Erythroblast (primary cell): ENCODE results near the gene RAD23B.

ENCODE experiments used
- GATA1 ChIP-seq: IDR thresholded peaks from 2 replicates; pipeline ENCODE4 v1.6.1; 2011; ENCODE audit warnings: low read depth, mild to moderate bottlenecking, control low read depth, low read length, moderate library complexity
- POLR2A ChIP-seq: IDR thresholded peaks from 2 replicates; pipeline ENCODE4 v1.6.1; 2011; ENCODE audit warnings: mild to moderate bottlenecking, low read length

DNA sequence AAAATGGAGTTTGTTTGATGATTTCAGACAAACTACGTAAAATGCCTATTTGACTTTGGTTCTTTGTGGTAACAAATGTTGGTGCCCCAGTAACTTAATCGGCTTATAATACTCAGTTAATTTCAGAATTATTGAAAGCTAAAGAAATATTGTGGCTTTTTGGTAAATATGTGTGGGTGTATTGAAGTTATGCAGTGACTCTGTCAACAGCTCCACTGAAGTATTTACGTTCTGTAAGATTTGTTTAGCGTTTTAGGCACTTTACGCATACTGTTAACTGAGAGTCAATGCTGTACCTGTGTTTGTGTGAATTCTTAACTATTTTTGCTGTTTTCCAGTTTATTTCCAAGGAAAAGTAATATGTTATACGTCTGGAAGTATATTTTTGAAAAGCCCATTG lies 2.2 kb downstream of the RAD23B start:
- TF ChIP-seq POLR2A (no peak), GATA1 (no peak)
